WTC11 (cell line): ENCODE data around the gene CDH20. TPM values are rescaled to one million over a fixed set of nuclear protein-coding genes. Genes with fewer than 3 reads are reported as not detected.

ENCODE experiments used
- ATAC-seq: fragments of 200-7000 bp; cut with Tn5 transposase; 2 replicates; pipeline ENCODE4 v1.10.0; 2021; ENCODE audit warnings: mild to moderate bottlenecking, moderate library complexity
- CTCF ChIA-PET: fragments of 300-600 bp; sonication (Branson Sonifier 250); formaldehyde crosslinking; loops from one replicate; lab custom pipeline; 2021; ENCODE audit warnings: antibody characterized with exemption; lab: Charles Lee
- POLR2A ChIA-PET: fragments of 350-600 bp; sonication (Branson Sonifier 250); formaldehyde crosslinking; loops from one replicate; lab custom pipeline; 2021; ENCODE audit warnings: antibody characterized with exemption; lab: Charles Lee
- DNase-seq: peaks from one replicate; pipeline ENCODE4 v3.0.0; 2021; ENCODE audit warnings: low spot score
- H3K27ac Mint-ChIP-seq: 2 replicates; pipeline ENCODE4 v1.8.0; 2021; ENCODE audit warnings: mixed read lengths
- H3K27me3 Mint-ChIP-seq: 2 replicates; pipeline ENCODE4 v1.8.0; 2021; ENCODE audit warnings: low read depth, mild to moderate bottlenecking, moderate library complexity, mixed read lengths
- H3K36me3 Mint-ChIP-seq: 2 replicates; pipeline ENCODE4 v1.8.0; 2021; ENCODE audit warnings: mixed read lengths
- H3K4me1 Mint-ChIP-seq: 2 replicates; pipeline ENCODE4 v1.8.0; 2022; ENCODE audit warnings: mixed read lengths
- H3K4me3 Mint-ChIP-seq: 2 replicates; pipeline ENCODE4 v1.8.0; 2021; ENCODE audit warnings: mild to moderate bottlenecking, moderate library complexity, mixed read lengths
- H3K9me3 Mint-ChIP-seq: 2 replicates; pipeline ENCODE4 v1.8.0; 2021; ENCODE audit warnings: mixed read lengths
- ARID4B ChIP-seq: sonication (generic); formaldehyde crosslinking; IDR thresholded peaks from 2 replicates; pipeline ENCODE4 v1.8.0; 2023; ENCODE audit warnings: missing genetic modification reagents, mild to moderate bottlenecking, borderline replicate concordance
- ATF3 ChIP-seq: sonication (generic); formaldehyde crosslinking; conservative IDR thresholded peaks from 2 replicates; pipeline ENCODE4 v1.8.1; 2022; ENCODE audit warnings: mild to moderate bottlenecking, missing genetic modification reagents
- CREB1 ChIP-seq: sonication (generic); formaldehyde crosslinking; IDR thresholded peaks from 2 replicates; pipeline ENCODE4 v1.8.0; 2023; ENCODE audit warnings: mild to moderate bottlenecking, missing genetic modification reagents
- E2F1 ChIP-seq: sonication (generic); formaldehyde crosslinking; IDR thresholded peaks from 2 replicates; pipeline ENCODE4 v1.8.0; 2022; ENCODE audit warnings: mild to moderate bottlenecking, missing genetic modification reagents
- E2F4 ChIP-seq: sonication (generic); formaldehyde crosslinking; IDR thresholded peaks from 2 replicates; pipeline ENCODE4 v1.8.1; 2022; ENCODE audit warnings: low read depth, mild to moderate bottlenecking, moderate library complexity, missing genetic modification reagents, borderline replicate concordance
- E2F5 ChIP-seq: sonication (generic); formaldehyde crosslinking; IDR thresholded peaks from 2 replicates; pipeline ENCODE4 v1.8.1; 2022; ENCODE audit warnings: mild to moderate bottlenecking, moderate library complexity, missing genetic modification reagents
- FOXJ3 ChIP-seq: sonication (generic); formaldehyde crosslinking; IDR thresholded peaks from 2 replicates; pipeline ENCODE4 v1.9.0; 2021; ENCODE audit warnings: missing genetic modification reagents, mild to moderate bottlenecking, borderline replicate concordance
- FOXK1 ChIP-seq: sonication (generic); formaldehyde crosslinking; IDR thresholded peaks from 2 replicates; pipeline ENCODE4 v1.8.0; 2022; ENCODE audit warnings: mild to moderate bottlenecking, moderate library complexity, missing genetic modification reagents
- FOXP1 ChIP-seq: sonication (generic); formaldehyde crosslinking; IDR thresholded peaks from 2 replicates; pipeline ENCODE4 v1.8.0; 2022; ENCODE audit warnings: missing genetic modification reagents, mild to moderate bottlenecking, moderate library complexity, borderline replicate concordance
- GRHL2 ChIP-seq: fragments of 250-450 bp; sonication (Bioruptor Pico); IDR thresholded peaks from 2 replicates; pipeline ENCODE4 v1.8.0; 2022; ENCODE audit warnings: mild to moderate bottlenecking, moderate library complexity; ENCODE audit not compliant: insufficient replicate concordance, severe bottlenecking
- IRF1 ChIP-seq: sonication (generic); formaldehyde crosslinking; IDR thresholded peaks from 2 replicates; pipeline ENCODE4 v1.8.0; 2023; ENCODE audit warnings: missing genetic modification reagents
- NFYB ChIP-seq: sonication (generic); formaldehyde crosslinking; conservative IDR thresholded peaks from 2 replicates; pipeline ENCODE4 v1.8.0; 2022; ENCODE audit warnings: low read depth, missing genetic modification reagents
- NR3C1 ChIP-seq: sonication (generic); formaldehyde crosslinking; conservative IDR thresholded peaks from 2 replicates; pipeline ENCODE4 v1.8.1; 2023; ENCODE audit warnings: low read depth, mild to moderate bottlenecking, missing genetic modification reagents
- OVOL2 ChIP-seq: fragments of 250-450 bp; sonication (Bioruptor Pico); IDR thresholded peaks from 2 replicates; pipeline ENCODE4 v1.9.0; 2021; ENCODE audit warnings: mild to moderate bottlenecking, borderline replicate concordance
- SOX15 ChIP-seq: fragments of 250-450 bp; sonication (Bioruptor Pico); IDR thresholded peaks from 2 replicates; pipeline ENCODE4 v1.9.0; 2021; ENCODE audit warnings: mild to moderate bottlenecking
- TEAD1 ChIP-seq: sonication (generic); formaldehyde crosslinking; IDR thresholded peaks from 2 replicates; pipeline ENCODE4 v1.8.0; 2022; ENCODE audit warnings: mild to moderate bottlenecking, missing genetic modification reagents
- TP53 ChIP-seq: sonication (generic); formaldehyde crosslinking; IDR thresholded peaks from 2 replicates; pipeline ENCODE4 v1.8.1; 2023; ENCODE audit warnings: mild to moderate bottlenecking, missing genetic modification reagents
- ZNF121 ChIP-seq: sonication (generic); formaldehyde crosslinking; IDR thresholded peaks from 2 replicates; pipeline ENCODE4 v1.8.0; 2023; ENCODE audit warnings: missing genetic modification reagents
- ZNF281 ChIP-seq: sonication (generic); formaldehyde crosslinking; IDR thresholded peaks from 2 replicates; pipeline ENCODE4 v1.8.0; 2023; ENCODE audit warnings: mild to moderate bottlenecking, missing genetic modification reagents
- ZNF396 ChIP-seq: fragments of 250-450 bp; sonication (Bioruptor Pico); IDR thresholded peaks from 2 replicates; pipeline ENCODE4 v1.8.0; 2021; ENCODE audit warnings: mild to moderate bottlenecking, moderate library complexity, borderline replicate concordance
- total RNA-seq: library from RNA; stranded (reverse); gene quantifications from 3 replicates; pipeline ENCODE4 v1.2.3, GENCODE V29; 2021

The CDH20 gene
- total RNA-seq, 1 experiment from 2014 or later = 0.39 TPM

GRCh38 chr18:61595615-61596251 lies 262.5 kb downstream of the CDH20 start:
- CTCF ChIA-PET = no interaction called here
- TF ChIP-seq ZNF396 (CRISPR knock-in tag) = no peak
- no peak for TF ChIP-seq FOXP1 (CRISPR knock-in tag)
- TF ChIP-seq IRF1 (CRISPR knock-in tag) = no peak
- TF ChIP-seq ATF3 (CRISPR knock-in tag) = no peak
- TF ChIP-seq FOXJ3 = no peak
- no peak for TF ChIP-seq E2F1
- TF ChIP-seq TEAD1 (CRISPR knock-in tag) = no peak
- no peak for TF ChIP-seq FOXK1 (CRISPR knock-in tag)
- no peak for TF ChIP-seq TP53 (CRISPR knock-in tag)
- no peak for TF ChIP-seq E2F5 (CRISPR knock-in tag)
- no peak for TF ChIP-seq GRHL2 (CRISPR knock-in tag)
- TF ChIP-seq CREB1 (CRISPR knock-in tag) = no peak
- TF ChIP-seq ZNF121 (CRISPR knock-in tag) = no peak
- no peak for TF ChIP-seq E2F4 (CRISPR knock-in tag)
- no peak for TF ChIP-seq ZNF281
- TF ChIP-seq NFYB (CRISPR knock-in tag) = no peak
- no peak for TF ChIP-seq SOX15
- TF ChIP-seq OVOL2 (CRISPR knock-in tag) = no peak
- TF ChIP-seq ARID4B (CRISPR knock-in tag) = no peak
- no peak for TF ChIP-seq NR3C1 (CRISPR knock-in tag)
- TF ChIP-seq, all 79 proteins: peak for 0
- H3K27ac Mint-ChIP-seq = no peak overlapping the region
- peaks cover 15% of the 10 kb centered on the region for H3K9me3 Mint-ChIP-seq
- no peaks in the 10 kb centered on the region for H3K27me3 Mint-ChIP-seq
- POLR2A ChIA-PET = no interaction called here
- H3K4me3 Mint-ChIP-seq = no peak overlapping the region
- H3K4me1 Mint-ChIP-seq = peaks cover 17% of the 10 kb centered on the region
- no peak for ATAC-seq
- peaks cover 10% of the 10 kb centered on the region for H3K36me3 Mint-ChIP-seq
- DNase-seq = no peak
